ENCODE data around the gene ITGB1.
"Not testable (repeated sequence)": the region's sequence is repeated elsewhere in the genome, so short reads cannot be mapped to it uniquely, and the experiment has no call there.

ITGB1 gene

DNA sequence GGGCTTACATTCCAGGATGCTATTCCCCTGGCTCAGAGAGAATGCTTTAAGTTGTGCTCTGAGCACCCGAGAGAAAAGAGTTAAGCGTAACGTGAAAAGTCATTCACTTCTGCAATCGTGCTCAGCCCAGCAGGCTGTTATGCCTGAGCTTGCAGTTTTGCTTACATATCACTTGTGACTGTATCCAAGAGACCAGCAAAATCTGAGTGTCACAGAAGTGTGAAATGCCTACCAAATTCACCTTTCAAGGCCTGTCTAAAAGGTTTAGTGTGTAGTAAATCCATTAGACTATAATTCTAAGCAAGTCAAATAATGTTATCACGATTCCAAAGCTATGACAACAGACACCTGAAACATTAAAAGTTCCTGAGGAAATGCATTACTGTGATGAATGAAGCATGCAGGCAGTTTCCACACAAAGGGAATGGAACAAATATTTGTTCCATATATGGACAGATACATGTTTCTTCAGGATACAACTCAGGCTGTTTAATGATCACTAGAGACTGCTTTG, 20.1 kb downstream of the ITGB1 start:
- DNase-seq (ENCODE audit: low spot score), result no peak

DNA sequence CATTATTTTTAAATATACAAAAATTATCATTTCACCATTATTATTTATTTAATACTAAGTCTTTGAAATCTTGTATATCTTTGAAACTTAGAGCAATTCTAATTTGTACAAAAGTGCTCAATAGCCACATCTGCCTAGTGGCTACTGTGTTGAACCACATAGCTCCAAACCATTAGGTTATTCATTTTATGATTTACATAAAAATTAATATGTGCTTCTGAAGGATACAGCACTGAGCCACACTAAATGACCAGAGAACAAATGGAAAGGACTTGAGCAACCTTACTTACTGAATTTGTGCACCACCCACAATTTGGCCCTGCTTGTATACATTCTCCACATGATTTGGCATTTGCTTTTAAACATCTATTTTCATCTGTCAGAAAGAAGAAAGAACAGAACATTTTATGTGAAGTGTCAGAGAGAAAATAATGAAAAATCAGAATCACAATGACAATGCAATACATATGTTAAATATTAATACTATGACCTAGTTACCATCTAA, 25.8 kb downstream of the ITGB1 start:
- no peak for DNase-seq (ENCODE audit: low spot score)

- no peak for DNase-seq (ENCODE audit: low spot score)
Measured at GRCh38 chr10:32931593-32931992, 26.4 kb downstream of the ITGB1 start.

GRCh38 chr10:32930036-32930435, 28.0 kb downstream of the ITGB1 start:
- no peak for DNase-seq (ENCODE audit: low spot score)

DNA sequence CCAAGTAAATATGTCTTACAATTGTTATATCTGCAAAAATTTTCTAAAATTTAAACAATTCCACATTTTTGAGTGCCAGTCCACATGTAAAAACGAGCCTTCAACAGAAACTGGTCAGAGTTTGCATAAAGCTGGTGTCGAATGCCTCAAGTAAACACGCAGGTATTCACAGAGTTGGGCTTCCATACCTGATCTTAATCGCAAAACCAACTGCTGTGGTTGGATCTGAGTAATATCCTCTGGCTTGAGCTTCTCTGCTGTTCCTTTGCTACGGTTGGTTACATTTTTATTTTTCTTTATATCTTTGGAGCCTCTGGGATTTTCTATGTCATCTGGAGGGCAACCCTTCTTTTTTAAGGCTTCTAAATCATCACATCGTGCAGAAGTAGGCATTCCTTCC, 28.4 kb downstream of the ITGB1 start:
- no peak for DNase-seq (ENCODE audit: low spot score)

GRCh38 chr10:32927750-32928149, 30.3 kb downstream of the ITGB1 start:
- DNase-seq (ENCODE audit: low spot score), result no peak

- no peak for DNase-seq (ENCODE audit: low spot score)
Measured at GRCh38 chr10:32923849-32924248, 34.2 kb downstream of the ITGB1 start.

- DNase-seq (ENCODE audit: low spot score), result no peak
Measured at GRCh38 chr10:32923134-32923533, 34.9 kb downstream of the ITGB1 start.

GRCh38 chr10:32922170-32922569, 35.9 kb downstream of the ITGB1 start:
- no peak for DNase-seq (ENCODE audit: low spot score)

DNA sequence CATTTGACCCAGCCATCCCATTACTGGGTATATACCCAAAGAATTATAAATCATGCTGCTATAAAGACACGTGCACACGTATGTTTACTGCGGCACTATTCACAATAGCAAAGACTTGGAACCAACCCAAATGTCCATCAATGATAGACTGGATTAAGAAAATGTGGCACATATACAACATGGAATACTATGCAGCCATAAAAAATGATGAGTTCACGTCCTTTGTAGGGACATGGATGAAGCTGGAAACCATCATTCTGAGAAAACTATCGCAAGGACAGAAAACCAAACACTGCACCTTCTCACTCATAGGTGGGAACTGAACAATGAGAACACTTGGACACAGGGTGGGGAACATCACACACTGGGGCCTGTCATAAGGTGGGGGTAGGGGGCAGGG, 40.2 kb downstream of the ITGB1 start:
- not testable (repeated sequence) for DNase-seq (ENCODE audit: low spot score)

GRCh38 chr10:32911285-32912016, 46.6 kb downstream of the ITGB1 start:
- DNase-seq (ENCODE audit: low spot score), result no peak

GRCh38 chr10:32909970-32910369, 48.1 kb downstream of the ITGB1 start:
- not testable (repeated sequence) for DNase-seq (ENCODE audit: low spot score)

DNA sequence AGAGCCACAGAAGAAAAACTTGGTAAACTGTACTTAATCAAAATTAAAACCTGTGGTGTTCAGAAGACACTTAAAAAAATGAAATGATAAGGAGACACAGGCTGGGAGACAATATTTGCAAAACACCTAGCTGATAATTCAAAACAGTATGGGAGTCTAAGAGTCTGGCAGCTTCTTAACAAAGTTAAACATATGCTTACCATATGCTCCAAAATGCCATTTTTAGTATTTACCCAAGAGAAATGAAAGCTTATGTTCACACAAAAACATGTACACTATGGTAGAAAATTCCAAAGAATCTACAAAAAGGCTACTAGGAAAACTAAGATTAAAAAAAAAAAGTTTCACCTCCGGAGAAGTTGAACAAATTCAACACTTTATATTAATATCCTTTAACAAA, 48.6 kb downstream of the ITGB1 start:
- no peak for DNase-seq (ENCODE audit: low spot score)

DNA sequence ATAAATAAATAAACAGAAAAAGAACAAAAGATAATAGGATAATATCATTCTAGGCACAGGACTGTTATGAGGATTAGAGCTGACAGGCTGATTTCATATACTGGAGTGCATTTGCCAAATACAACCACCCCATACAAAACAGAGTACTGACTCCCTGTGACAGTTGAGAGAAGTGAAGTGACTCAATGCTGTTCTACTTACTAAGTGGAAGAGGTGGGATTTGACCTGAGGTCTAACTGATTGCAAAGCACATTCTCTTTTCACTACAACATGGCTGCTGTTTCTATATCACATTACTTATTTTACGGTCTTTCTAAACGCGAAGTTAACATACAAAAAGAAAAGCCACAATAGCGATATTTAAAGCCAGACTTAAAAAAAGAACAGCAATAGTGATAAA, 51.4 kb downstream of the ITGB1 start:
- no peak for DNase-seq (ENCODE audit: low spot score)

GRCh38 chr10:32905466-32905865, 52.6 kb downstream of the ITGB1 start:
- no peak for DNase-seq (ENCODE audit: low spot score)

GRCh38 chr10:32901815-32902214, 56.2 kb downstream of the ITGB1 start:
- DNase-seq (ENCODE audit: low spot score), result no peak

DNA sequence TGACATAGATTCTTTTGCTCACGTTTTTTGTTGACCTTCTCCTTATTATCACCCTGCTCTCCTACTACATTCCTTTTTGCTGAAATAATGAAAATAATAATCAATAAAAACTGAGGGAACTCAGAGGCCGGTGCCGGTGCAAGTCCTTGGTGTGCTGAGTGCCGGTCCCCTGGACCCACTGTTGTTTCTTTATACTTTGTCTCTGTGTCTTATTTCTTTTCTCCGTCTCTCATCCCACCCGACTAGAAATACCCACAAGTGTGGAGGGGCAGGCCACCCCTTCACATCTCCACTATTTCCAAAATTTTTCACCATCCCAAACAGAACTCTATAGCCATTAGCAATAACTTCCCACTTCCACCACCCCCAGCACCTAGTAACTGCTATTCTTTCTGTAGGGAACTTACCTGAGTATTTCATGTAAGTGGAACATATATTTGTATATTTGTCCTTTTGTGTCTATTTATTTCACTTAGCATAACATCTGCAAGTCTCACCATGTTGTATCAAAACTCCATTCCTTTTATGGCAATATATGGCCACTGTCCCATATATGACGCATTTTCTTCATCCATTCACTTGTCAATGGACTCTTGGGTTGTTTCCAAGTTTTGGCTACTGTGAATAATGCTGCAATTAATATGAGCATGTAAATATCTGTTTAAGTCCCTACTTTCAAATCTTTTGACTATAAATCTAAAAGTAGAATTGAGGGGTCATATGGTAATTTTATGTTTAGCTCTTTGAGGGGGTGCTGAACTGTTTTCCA, 62.6 kb downstream of the ITGB1 start:
- not testable (repeated sequence) for DNase-seq (ENCODE audit: low spot score)

- DNase-seq (ENCODE audit: low spot score), result no peak
Measured at GRCh38 chr10:32893916-32894664, 63.9 kb downstream of the ITGB1 start.

GRCh38 chr10:32893434-32893833, 64.6 kb downstream of the ITGB1 start:
- DNase-seq (ENCODE audit: low spot score), result no peak

DNA sequence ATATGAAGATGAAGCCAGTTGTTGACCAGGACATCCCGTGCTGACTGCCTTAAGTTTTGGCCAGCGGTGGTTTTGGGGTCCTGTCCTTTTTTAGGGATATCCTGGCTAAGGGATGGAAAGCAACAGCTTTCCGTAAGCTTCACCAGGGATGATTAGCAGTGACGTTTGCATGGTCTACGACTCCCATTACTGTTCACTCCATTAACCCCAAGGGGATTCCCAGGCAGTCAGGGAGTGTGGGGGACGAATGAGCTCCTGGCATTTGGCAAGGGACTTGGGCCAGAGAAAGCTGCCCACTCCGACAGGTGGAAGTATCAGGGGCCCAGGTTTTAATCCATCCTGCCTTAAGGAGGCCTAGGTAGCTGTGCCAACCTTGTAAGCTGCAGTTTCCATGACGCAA, 66.8 kb downstream of the ITGB1 start:
- DNase-seq (ENCODE audit: low spot score), result no peak

DNA sequence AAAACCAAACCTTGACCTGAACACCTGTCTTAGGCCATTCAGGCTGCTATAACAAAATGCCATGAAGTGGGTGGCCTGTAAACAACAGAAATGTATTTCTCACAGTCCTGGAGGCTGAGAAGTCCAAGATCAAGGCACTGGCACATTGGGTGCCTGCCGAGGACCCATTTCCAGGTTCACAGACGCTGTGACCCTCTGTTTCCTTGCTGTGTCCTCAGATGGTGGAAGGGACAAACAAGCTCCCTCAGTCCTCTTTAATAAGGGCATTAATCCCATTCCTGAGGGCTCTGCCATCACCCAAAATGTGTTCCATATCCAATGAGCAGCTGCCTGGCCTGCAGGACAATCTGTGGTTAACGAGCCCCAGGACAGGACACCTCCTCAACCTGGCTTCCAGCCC, 67.6 kb downstream of the ITGB1 start:
- DNase-seq (ENCODE audit: low spot score), result no peak

- DNase-seq (ENCODE audit: low spot score), result no peak
Measured at GRCh38 chr10:32889631-32890212, 68.3 kb downstream of the ITGB1 start.
